Measurements from ENCODE around the gene RRAS2. TPM values are rescaled to one million over a fixed set of nuclear protein-coding genes. Genes with fewer than 3 reads are reported as not detected.

The RRAS2 gene
- total RNA-seq, 1 experiment from 2014 or later: 158 TPM

DNA sequence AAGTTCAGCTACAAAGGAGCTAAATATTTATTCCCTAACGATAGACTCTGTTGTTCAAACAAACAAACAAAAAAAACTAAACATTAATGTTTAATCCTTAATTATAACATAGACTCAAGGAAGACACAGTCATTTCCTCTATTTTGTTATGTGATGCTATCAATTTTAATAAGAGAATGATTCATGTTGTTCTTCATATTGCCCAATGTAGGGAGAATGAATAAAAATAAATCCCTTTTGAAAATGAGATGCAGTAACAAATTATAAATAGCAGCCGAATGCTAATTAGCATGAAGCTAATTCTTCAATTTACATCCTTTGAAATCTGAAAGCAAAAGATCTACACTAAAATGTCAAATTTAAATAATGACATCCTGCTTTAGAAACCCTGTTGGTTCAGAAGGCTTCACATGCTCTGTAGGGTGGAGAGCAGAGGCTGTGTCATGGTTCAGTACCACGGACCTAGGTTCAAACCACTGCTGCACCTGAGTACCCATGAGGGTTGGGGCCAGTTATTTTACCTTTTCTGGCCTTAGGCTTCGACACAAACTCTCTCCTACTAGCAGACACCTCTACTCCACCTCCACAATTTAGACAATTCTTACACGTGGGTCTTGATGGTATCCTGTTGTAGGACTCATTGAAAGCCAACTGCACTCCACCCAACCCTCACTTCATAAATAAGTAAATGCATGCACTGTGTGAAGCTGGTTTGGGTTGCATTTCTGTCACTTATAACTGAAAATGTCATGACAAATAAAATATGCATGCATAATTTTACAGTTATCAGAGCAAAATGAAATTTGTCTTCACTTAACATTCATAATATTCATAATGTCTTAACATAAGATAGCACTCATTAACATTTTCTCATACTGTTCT lies 89.0 kb downstream of the RRAS2 start:
- H3K9ac ChIP-seq (ENCODE audit: extremely low read depth, insufficient read length, low read length): no peak overlapping the region
- H3K27ac ChIP-seq (ENCODE audit: insufficient read length, low read depth, low read length): no peak overlapping the region
- no peak overlapping the region for H2AK5ac ChIP-seq (ENCODE audit: insufficient read length, low read length)
- no peak overlapping the region for H3K4me2 ChIP-seq (ENCODE audit: insufficient read depth, insufficient read length, low read length)
- no peaks in the 10 kb centered on the region for H3K23me2 ChIP-seq (ENCODE audit: insufficient read length, low read depth, low read length, poor library complexity, severe bottlenecking)
- no peak overlapping the region for H3K4ac ChIP-seq (ENCODE audit: low read depth, low read length)
- TF ChIP-seq, protein P1, sequence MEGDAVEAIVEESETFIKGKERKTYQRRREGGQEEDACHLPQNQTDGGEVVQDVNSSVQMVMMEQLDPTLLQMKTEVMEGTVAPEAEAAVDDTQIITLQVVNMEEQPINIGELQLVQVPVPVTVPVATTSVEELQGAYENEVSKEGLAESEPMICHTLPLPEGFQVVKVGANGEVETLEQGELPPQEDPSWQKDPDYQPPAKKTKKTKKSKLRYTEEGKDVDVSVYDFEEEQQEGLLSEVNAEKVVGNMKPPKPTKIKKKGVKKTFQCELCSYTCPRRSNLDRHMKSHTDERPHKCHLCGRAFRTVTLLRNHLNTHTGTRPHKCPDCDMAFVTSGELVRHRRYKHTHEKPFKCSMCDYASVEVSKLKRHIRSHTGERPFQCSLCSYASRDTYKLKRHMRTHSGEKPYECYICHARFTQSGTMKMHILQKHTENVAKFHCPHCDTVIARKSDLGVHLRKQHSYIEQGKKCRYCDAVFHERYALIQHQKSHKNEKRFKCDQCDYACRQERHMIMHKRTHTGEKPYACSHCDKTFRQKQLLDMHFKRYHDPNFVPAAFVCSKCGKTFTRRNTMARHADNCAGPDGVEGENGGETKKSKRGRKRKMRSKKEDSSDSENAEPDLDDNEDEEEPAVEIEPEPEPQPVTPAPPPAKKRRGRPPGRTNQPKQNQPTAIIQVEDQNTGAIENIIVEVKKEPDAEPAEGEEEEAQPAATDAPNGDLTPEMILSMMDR (conservative IDR thresholded peaks at IDR 0.05): no peak
- H3T11ph ChIP-seq (ENCODE audit: low read length): no peak overlapping the region
- H2BK120ac ChIP-seq (ENCODE audit: low read depth, low read length, poor library complexity, severe bottlenecking): no peak overlapping the region
- H2BK12ac ChIP-seq (ENCODE audit: insufficient read length, low read depth, low read length): no peak overlapping the region
- no peak overlapping the region for H4K91ac ChIP-seq (ENCODE audit: insufficient read length, low read depth, low read length)
- H3K79me2 ChIP-seq (ENCODE audit: insufficient read depth, low read length): no peaks in the 10 kb centered on the region
- Mint-ChIP-seq H3K27ac (no peak overlapping the region), H3K27me3 (ENCODE audit: low read depth) (peaks cover 2% of the 10 kb centered on the region; the same call in 1 of the 2 replicates), H3K4me3 (no peak overlapping the region), H3K9me3 (peaks cover 9 to 19% of the 10 kb centered on the region in 2 experiments; a peak in 3 of 5 replicates), H3K36me3 (ENCODE audit: insufficient read depth in 1 of 3, low read depth in 3 of 3) (peaks cover 41 to 84% (median 55%) of the 10 kb centered on the region in 3 experiments), H3K4me1 (no peaks in the 10 kb centered on the region; a peak in 1 of 4 replicates)
- no peak overlapping the region for H2BK15ac ChIP-seq (ENCODE audit: low read depth, low read length)
- no CpG with 5 or more reads among the region's 5 CpGs for WGBS (ENCODE audit: extremely low coverage, insufficient read length, low lambda C conversion rate)
- H3K18ac ChIP-seq (ENCODE audit: insufficient read length, low read depth, low read length): no peak overlapping the region
- H3K27me3 ChIP-seq (ENCODE audit: insufficient read depth, low read length): no peaks in the 10 kb centered on the region
- no peak overlapping the region for H2AFZ ChIP-seq (ENCODE audit: low read length)
- H3K9me3 ChIP-seq (ENCODE audit: control insufficient read depth, low read depth, low read length): no peaks in the 10 kb centered on the region
- H2BK20ac ChIP-seq (ENCODE audit: low read depth, low read length, poor library complexity, severe bottlenecking): no peak overlapping the region
- H4K8ac ChIP-seq (replicated peaks; ENCODE audit: insufficient read length, low read depth, low read length): no peak overlapping the region
- no peak for DNase-seq
- no peaks in the 10 kb centered on the region for H4K20me1 ChIP-seq (ENCODE audit: control insufficient read depth, insufficient read depth, insufficient read length)
- no peak overlapping the region for H3K56ac ChIP-seq (ENCODE audit: insufficient read length, low read depth, low read length)
- H3K79me1 ChIP-seq (ENCODE audit: insufficient read depth, low read depth, low read length, poor library complexity, severe bottlenecking): no peaks in the 10 kb centered on the region
- no peaks in the 10 kb centered on the region for H3K4me1 ChIP-seq (ENCODE audit: insufficient read depth, low read length)
- no peak overlapping the region for H3K14ac ChIP-seq (ENCODE audit: insufficient read depth, low read length)
- no peak overlapping the region for H2BK5ac ChIP-seq (ENCODE audit: insufficient read length, low read length)
- no peak overlapping the region for H3K23ac ChIP-seq (ENCODE audit: insufficient read length, low read depth, low read length)
- H4K5ac ChIP-seq (ENCODE audit: insufficient read length, low read depth, low read length): no peak overlapping the region

All from H9 (cell line).